GM21360 (cell line): ENCODE data around the gene ANO1.

Experiments
- ATAC-seq: cut with Tn5 transposase; IDR thresholded peaks from one replicate; pipeline ENCODE4 v1.9.1; 2021; ENCODE audit warnings: mild to moderate bottlenecking, moderate library complexity; ENCODE audit not compliant: unreplicated experiment

ANO1 gene

DNA sequence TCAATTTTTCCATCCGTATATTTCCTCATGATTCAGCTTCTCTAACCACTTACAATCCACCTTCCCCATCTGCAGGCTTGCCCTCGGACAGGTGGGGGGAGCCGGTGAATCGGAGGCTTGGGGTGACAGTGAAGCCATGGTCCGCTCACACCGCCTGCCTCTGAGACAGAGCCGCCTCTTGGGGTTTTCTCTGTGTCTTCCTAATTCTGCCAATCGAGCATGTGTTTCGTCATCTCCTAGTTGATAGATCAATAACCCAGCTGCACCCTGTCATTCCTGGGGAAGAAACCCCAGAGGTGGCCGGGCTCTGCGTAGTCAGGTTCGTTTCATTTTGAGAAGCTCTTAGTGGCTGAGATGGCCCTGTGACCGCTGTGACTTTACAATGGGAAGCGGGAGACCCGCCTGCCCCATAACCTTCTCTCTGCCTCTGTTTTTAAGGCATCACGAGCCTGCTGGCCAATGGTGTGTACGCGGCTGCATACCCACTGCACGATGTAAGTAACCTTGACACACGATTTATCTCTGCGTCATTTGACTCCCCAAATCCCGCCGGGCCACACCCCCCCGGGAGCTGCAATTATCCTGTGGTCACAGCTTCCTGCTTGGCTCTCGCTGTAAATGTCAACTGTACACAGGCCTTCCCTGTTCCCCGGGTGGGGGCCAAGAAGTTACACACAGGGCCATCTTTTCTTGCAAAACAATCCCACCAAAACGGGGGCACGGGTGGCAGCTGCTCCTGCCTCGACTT, 33.3 kb downstream of the ANO1 start:
- no peak for ATAC-seq

DNA sequence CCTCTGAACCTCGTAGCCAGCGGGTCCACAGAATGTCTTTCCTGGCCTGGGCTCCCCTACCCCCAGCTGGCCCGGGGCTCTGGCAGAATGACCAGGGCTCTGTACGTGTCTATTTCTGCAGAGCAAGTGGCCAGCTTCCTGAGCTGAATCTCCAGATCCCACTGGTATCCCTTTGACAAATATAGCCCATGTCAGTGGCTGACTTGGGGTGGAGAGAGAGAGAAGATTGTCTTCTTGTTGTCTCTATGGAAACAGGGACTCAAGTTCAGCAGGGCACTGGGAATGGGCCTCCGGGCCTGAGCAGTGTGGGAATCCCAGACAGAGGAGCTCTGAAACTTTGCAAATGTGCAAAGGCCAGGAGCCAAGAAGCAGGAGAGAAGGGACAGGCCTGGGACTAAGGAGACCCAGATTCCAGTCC, 33.9 kb downstream of the ANO1 start:
- ATAC-seq: no peak

DNA sequence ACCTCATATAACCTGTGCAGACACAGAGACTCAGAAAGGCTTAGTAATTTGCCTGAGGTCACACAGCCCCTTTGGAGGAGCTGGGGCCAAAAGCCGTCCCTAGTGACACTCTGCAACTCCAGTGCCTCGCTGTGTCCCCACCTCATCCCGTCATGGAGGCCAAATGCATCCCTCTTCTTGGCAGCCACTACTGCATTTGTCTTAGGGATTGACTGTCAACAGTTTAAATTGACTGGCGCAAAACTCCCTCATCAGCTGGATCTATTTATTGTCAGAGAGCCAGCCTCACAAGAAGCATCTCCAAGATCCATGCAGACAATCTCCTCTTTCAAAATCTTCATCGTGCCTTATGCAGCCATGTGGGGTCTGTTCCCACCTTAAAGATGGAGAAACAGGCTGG, 35.7 kb downstream of the ANO1 start:
- no peak for ATAC-seq

DNA sequence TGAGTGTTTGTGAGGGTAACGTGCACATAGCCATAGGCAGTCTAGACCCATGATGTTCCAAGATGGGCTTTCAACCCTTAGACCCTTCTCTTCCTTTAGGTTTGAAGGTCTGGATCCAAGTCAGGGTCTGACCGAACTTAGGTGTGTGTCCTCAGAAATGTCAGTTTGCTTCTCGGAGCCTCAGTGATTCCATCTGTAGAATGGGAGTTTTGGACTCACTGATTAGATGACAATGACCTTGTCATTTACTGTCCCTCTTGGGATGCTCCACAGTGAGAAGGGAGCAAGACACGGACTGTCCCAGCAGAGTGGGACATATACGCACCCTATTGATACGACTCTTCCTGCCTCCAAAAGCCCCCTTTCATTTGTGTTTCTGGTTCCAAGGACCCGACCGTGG, 37.7 kb downstream of the ANO1 start:
- ATAC-seq: no peak

DNA sequence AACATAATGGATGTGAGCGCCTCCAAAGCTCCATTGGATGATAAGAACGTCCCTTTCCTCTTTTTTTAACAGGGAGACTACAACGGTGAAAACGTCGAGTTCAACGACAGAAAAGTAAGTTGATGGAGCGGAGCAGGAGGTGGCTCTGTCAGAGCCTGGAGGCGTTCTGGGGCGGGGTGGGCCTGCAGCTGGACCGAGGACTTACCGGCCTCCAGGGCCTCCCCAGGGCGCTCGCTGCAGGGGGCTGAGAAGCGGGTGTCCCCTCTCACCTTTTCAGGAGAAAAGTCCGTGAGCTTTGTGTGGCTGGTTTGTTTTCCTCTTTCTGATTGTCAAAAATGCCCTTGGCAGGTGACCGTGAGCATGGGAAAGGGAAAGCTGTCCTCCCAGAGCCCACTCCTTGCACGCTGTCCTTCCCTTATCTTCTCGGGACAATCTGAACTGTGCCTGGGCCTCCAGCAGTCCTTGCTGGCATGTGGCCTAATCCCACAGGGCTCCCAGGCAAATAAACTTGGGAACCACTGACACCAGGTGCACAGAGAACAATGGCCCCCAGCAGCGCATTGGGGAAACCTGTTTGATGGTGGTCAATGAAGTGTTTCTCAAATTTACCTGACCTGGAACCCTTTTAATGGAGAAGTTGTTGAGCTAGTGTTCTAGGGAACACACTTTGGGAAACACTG, 38.4 kb downstream of the ANO1 start:
- ATAC-seq: no peak

DNA sequence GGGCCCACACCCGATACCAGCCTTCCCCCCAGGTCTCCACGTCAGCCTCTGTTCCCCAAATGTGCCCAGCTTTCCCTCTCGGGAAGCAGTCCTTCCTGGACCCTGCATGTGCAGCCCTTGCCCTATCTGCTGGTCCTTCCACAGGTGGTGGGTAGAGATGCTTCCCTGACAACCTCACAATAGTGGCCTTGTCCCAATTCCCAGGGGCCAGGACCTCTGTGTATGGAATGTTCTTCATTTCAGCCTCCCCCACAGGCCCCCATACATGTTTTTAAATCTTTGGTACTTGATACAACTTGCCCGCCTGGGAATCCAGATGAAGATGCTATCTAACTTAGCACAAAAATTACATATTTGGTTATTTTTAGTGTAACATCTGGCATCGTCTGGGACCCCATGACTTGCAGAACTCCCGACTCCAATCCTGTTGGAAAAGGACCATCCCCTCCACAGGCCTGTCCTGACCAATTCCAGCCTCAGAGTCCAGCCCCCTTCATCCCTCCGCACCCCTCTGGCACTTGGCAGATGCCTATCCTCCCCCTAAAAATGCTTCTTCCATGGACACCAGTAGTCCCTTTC, 39.5 kb downstream of the ANO1 start:
- ATAC-seq: no peak

DNA sequence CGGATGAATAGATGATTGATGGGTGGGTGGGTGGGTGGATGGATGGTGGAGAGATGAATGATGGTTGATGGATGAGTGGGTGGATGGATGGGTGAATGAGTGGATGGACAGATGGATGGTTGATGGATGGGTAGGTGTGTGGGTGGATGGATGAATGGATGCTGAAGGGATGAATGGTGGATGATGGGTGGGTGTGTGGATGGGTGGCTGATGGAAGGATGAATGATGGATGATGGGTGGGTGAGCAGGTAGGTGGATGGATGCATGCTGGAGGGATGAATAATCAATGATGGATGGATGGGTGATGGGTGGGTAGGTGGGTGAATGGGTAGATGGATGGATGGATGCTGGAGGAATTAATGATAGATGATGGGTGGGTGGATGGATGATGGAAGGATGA, 40.5 kb downstream of the ANO1 start:
- no peak for ATAC-seq

DNA sequence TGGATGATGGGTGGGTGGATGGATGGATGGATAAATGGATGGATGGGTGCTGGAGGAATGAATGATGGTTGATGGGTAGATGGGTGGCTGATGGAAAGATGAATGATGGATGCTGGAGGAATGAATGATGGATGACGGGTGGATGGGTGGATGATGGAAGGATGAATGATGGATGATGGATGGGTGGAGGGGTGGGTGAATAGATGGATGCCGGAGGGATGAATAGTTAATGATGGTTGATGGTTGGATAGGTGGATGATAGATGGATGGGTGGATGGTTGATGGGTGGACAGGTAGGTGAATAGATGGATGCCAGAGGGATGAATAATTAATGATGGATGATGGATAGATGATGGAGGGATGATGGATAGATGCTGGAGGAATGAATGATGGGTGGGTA, 41.4 kb downstream of the ANO1 start:
- no peak for ATAC-seq

DNA sequence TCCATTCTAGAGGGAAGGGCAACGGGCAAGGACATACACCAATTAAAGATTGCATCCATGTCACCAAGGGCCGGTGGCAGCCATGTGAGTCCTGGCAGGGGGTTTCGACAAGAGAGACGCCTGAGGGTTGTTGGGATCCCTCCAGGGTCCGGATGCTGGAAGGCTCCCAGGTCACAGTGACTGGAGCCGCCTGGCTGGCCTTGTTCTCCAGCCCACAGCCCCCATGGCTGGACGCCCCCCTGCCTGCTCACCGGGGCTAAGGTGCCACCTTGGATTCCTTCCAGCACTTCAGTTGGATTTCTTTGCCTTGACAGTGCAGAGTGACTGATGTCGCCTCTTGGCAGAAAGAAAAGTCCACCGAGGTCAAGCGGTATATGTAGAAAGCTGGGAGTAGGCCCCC, 42.6 kb downstream of the ANO1 start:
- ATAC-seq: no peak

DNA sequence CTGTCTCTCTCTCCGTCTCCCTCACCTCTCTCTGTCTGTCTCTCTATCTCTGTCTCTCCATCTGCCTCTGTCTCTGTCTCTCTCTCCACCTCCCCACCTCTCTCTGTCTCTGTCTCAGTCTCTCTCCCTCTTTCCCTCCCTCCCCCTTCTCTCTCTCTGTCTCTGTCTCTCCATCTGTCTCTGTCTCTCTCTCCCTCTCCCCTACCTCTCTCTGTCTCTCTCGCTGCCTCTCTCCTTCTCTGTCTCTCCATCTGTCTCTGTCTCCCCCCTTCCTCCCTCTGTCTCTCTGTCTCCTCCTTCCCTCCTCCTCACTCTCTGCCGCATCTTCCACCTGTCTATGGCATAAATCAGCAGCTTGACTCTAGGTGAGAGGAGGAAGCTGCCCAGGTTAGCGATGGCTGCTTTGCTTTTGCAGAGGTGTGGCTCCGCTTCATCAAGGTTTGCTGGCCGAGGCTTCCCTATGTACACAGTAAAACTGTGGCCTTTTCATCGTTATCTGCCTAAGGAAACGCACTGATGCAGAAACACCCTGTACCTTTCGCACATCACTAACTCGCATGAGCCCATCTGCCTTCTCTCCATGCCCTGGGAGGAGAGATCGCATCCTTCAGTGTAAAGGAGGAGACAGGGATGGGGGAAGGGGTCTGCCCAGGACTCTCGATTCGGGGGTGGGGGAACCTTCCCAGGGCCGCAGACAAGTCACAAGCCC, 44.5 kb downstream of the ANO1 start:
- ATAC-seq: no peak

DNA sequence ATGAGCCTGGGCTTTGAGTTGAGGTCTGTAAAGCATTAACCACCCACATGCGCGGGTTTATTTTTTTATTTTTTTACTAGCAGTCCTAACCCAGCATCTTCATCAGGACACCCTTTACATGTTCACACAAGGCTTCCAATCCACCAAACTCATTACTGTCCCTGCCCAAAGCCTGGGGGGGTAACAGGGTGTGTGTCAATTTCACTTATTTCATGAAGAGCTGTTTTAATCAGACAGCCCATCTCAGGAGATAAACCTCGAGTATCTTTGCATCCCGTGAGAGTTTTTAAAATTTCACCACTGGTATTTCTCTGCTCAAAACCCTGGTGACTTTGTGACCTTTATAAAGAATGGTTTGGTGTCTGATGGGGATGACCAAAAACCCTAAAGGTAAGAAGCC, 45.6 kb downstream of the ANO1 start:
- ATAC-seq: no peak

DNA sequence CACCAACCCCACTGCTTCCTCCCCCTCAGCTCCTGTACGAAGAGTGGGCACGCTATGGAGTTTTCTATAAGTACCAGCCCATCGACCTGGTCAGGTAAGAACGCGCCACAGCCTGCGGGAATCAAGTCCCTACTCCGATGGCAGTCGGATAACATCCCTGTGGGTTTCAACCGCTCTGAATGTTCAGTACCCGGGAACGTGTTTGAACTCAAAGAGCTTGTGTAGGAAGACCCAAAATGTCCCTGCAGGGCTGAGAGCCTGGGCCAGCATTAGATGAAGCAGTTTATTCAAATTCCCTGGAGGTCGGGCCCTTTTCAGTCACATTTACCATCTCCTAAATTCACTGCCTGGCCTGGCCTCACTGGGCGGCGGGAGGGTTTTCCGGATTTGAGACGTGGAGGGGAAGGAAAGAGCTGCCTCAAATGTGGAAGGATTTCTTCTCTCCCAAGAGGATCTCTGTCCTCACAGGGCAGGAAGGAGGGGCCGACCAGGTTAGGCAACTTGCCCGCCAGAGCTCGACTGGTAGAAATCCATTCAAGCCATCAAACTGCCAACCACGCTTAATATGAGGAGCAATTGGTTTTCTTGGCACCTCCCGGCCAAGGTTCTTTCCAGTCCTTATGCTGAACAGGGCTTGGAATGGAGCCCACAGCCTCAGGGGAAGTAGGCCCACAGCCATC, 46.3 kb downstream of the ANO1 start:
- ATAC-seq: no peak

DNA sequence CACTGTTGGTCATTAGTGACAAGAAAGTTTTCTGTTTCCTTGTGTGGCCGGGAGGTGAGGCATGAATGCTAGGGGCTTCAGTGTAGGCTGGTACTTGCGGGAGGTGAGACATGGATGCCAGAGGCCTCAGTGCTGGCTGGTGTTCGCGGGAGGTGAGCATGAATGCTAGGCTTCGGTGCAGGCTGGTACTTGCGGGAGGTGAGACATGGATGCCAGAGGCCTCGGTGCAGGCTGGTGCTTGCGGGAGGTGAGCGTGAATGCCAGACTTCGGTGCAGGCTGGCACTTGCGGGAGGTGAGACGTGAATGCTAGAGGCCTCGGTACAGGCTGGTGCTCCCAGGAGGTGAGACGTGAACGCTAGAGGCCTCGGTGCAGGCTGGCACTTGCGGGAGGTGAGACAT, 48.4 kb downstream of the ANO1 start:
- ATAC-seq: no peak

DNA sequence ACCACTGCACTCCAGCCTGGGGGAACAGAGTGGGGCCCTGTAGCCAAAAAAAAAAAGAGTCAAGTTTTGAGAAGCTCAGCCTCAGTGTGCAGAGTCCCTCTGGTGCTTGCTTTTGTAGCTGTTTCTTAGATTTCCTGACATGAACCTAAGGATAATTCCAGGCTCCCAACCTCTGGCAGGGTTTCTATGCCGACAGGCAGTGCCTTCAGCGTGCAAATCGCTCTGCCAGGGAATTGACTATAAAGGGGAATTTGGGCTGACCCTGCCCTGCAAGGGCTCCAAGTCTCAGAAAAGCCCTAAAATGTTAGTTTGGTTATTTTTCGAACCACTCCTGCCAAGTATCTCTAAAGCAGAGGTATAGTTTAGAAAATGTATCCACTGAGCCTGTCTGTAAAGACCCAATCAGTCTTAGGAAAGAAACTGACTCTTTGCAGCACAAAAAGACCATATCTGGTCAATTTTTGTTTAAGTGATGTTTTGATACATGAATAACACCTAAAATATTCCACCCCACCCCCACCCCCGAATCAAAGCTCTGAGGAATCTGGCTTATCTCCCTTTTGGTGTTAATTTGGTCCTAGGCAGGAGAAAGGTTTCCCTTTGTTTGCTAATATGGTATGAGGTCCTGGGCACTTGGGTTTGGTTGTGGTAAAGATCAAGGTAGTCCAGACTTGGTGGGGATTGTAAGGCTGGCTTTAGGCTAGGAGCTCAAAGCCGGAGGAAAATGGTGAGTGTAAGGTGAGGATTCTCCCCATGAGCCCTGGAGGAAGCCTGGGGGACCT, 49.7 kb downstream of the ANO1 start:
- ATAC-seq: no peak

DNA sequence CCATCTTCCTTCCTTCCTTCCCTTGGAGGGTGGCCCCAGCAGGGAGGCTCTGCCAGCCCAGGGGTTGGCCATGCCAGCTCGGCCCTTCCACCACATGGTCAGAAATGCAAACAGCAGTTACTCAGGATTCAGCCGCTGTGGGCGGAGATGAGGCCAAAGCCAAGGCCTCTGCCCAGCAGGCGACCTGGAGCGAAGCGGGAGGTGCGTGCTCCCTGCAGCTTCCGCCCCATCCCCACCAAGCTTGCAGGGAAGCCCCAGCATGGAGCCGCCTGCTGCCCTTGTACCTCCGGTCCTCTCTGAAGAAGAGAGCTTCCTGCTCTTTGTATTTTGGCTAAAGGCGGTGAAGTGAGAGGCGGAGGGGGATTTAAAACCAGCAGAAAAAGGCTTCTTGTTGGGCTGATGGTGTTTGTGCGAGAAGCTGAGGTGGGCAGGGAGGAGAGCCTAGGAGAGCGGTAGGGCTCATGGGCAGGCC, 50.4 kb downstream of the ANO1 start:
- ATAC-seq: no peak

DNA sequence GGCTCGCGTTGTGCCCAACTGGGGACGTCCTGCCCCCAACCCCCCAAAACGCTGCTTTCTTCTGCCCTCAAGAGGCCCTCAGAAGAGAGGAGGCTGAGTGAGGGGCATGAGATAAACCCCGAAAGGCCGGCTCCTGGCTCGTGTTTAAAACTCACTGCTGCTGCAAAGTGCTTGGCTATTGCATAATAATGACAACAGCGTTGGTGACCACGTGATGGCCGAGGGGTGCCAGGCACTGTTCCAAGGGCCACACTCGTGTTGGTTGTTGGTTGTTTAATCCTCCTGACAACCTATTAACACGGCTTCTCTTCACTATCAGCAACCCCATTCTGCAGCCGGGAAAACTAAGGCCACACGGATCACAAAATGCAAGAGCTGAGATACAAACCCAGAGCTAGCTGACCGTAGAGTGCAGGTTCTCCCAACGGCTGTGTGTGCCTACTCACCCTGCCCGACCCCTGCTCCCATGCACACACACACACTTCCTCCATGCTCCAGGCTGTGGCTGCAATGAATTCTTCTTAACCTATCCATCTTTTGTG, 51.0 kb downstream of the ANO1 start:
- ATAC-seq: no peak

DNA sequence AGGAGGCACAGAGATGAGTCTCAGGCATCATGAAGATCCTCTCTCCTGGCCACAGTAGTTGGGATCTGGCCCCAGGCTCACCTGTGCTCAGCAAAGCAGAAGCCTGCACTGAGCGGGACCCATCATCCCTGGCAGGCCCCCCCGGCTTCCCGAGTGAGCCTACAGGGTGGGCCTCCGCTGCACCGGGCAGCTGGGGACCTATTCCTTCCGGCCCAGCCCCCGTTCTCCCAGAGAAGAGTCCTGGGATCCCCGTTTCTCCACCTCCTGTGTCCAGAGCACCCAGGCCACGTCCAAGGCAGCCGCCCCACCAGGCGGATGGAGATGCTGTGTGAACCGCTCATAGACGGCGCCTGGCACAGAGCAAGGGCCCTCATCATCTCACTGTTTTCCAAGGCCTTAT, 52.5 kb downstream of the ANO1 start:
- no peak for ATAC-seq

DNA sequence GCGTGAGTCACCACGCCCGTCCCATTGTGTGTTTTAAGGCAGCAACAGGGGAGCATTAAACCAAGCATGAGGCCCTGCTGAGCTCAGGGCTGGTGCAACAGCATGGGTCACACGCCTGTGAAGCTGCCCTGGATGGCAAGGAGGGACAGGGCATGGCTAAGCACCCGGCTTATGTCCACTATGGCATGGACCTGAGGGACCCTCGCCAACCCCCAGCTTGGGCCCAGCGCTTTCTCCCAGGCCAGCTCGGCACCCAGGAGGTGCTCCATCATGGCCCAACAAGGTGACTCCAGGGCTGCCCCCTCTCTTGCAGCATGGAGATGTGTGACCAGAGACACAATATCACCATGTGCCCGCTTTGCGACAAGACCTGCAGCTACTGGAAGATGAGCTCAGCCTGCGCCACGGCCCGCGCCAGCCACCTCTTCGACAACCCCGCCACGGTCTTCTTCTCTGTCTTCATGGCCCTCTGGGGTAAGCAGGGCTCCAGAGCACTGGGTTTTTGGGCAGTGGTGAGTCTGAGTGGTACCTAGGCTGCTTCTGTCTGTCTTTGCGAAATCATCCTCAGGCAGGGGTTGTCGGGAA, 53.6 kb downstream of the ANO1 start:
- no peak for ATAC-seq

DNA sequence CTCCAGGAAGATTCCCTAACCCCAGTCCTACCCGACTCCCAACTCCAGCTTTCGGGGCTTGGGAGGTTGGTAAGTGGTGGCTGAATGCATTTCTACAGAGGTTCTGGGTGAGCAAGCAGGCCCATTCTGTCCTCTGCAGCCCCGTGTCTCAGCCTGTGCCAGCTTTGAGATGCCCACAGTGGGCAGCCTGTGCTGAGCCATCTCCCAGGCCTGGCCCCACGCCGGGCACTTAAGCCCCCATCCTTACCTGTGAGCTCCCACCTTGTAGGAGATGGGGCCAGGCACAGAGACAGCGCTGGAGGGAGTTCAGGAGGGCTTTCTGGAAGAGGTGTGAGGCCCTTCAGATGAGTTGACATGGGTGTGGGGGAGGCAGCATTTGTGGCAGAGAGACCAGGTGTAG, 54.5 kb downstream of the ANO1 start:
- ATAC-seq: no peak
